NCI-H1694 treated with DMSO at 0.1 percent for 48 hours (cell line): ENCODE results near the gene RIPOR1.
A peak's percentile ranks its signal among the peaks of the same experiment; 100 is the strongest.
"Not testable (repeated sequence)": the region's sequence is repeated elsewhere in the genome, so short reads cannot be mapped to it uniquely, and the experiment has no call there.

Experiments used
- DNase-seq: peaks from one replicate; lab custom pipeline; 2025; lab: John Stamatoyannopoulos, UW

The RIPOR1 gene

GRCh38 chr16:67528222-67528869 lies at the start of gene RIPOR1:
RIPOR1 (plus strand) TSS chr16:67528829; CDS start chr16:67538447, 9,618 bp downstream.
- DNase-seq = no peak

- peak; percentile 91 for DNase-seq
Observed at GRCh38 chr16:67480833-67481560, 47.6 kb upstream of the RIPOR1 start, which contains the start of gene ATP6V0D1. ATP6V0D1 (minus strand) TSS chr16:67481157; CDS start chr16:67481086, 71 bp downstream.

DNA sequence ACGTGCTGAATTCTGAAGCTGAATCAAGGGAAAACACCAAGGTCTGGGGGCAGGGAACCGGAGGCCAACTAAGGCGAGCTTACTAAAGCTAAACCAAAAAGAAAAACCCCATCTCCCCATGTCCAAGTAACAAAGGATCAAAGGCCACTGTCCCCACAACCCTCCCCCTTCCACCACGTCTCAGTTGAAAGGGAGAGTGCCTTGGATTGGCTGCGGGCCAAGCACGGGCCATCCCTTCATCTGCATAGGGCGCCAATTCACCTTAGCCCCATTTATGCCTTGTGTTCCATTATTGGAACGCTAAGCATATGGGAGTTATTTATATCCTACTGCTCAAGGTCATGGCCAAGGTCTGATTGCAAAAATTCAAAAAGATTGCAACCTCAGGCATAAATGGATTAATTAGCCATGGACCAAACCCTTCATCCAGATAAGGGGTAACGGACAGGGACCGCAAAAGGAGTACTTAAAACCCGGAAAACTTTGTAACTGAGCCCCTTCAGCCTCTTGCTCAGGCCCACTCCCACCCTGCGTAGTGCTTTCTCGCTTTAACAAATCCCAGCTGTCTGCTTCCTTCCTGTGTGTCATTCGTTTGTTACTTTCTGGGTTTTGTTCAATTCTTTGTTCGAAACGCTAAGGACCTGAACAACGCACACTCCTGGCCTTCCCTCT lies 46.9 kb upstream of the RIPOR1 start:
- DNase-seq = no peak

- no peak for DNase-seq
Observed at GRCh38 chr16:67482233-67482924, 46.2 kb upstream of the RIPOR1 start.

GRCh38 chr16:67483150-67483549 lies 45.5 kb upstream of the RIPOR1 start, which contains the start of gene AGRP:
AGRP (minus strand) TSS chr16:67483547; CDS start chr16:67483398, 149 bp downstream.
- DNase-seq = no peak

DNA sequence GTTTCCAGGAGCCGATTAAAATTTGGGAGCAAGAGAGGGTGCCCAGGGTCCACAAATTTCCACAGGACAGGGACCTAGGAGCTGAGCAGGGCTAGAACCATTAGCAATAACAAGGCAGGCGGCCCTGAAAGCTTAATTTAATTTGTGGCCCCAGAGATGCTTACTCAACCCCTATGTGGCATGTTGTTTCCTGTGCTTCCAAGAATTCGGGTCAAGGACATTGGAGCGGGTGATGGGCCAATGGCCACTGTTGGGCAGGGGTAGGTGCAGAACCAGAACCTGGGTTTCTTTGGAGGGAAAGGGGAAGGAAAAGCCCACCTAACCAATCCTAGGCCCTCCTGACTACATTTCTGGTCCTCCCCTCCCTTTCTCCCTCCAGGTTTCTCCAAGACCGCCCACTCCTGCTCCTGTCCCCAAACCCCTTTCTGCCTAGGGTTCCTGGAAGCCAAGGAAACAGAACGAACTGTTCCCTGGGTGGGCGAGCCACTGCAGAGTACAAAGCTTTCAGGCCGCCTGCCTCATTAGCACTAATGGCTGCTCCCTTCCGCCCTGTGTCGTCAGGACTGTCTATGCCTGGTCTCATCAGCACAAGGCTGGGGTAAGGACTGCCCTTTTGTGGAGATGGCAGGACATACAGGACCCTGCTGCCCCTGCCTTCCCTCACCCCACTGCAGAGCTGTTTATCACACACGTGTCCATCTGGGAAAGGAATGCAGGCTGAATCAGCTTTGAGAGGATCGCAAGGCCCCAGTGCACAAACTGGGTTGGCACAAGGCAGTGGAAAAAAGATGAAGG lies 44.7 kb upstream of the RIPOR1 start:
- DNase-seq = no peak

GRCh38 chr16:67486805-67487204 lies 41.8 kb upstream of the RIPOR1 start:
- no peak for DNase-seq

GRCh38 chr16:67487561-67487960 lies 41.1 kb upstream of the RIPOR1 start:
- not testable (repeated sequence) for DNase-seq

DNA sequence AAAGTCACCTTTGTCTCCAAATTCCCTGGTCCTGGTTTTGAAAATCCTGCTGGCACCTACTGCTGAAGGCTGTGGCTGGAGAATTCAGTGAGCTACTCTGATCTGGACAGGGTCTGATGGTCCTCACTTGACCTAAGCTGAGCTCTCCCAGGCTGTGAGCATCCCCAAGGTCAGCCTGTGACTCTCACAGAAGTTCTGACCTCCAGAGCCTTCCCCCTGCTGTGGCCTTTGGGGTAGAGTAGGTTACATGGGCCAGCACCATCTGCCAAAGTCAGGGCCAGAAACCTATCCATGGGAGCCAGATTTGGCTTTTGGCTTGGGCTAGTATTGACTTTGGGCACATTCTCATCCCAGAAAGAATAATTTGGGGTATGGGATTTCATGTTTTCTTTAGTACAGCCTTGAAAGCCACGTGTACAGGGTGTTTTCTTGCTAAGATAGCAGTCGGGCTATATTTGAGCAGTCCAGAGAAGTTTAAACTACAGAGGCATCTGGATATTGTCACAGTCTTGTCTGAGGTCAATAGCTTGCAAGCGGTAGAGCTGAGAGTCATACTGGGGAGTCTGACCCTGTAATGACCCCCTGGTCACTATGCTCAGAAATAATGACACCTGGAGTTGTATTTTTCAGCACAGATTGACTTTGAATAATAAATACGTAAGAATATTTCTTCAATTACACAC lies 39.1 kb upstream of the RIPOR1 start:
- DNase-seq = no peak

DNA sequence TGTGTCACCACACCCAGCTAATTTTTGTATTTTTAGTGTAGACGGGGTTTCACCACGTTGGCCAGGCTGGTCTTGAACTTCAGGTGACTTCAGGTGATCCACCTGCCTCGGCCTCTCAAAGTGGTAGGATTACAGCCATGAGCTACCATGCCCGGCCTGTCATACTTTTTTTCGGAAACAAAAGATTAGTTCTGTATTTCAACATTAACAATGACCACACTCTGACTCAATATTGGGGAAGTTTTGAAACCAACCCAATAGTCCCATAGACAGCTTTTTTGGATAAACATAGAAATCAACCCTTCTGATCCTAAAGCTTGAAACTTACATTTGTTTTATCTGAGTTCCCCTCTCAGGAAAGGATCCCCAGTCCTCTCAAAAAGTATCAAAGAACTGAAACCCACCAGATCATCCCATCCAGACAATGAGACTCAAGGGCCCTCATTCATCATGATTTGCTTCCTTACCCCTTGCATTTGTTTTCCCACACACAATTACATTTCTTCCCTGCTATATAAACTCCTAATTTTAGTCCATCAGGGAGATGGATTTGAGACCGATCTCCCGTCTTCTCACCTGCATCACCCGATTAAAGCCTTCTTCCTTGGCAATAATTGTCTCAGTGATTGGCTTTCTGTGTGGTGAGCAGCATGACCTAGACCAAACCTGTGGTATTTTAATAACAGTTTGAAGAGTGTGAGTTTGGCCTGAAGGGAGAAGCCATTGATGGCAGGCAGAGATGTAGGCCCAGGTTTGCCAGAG lies 38.1 kb upstream of the RIPOR1 start:
- DNase-seq = no peak

DNA sequence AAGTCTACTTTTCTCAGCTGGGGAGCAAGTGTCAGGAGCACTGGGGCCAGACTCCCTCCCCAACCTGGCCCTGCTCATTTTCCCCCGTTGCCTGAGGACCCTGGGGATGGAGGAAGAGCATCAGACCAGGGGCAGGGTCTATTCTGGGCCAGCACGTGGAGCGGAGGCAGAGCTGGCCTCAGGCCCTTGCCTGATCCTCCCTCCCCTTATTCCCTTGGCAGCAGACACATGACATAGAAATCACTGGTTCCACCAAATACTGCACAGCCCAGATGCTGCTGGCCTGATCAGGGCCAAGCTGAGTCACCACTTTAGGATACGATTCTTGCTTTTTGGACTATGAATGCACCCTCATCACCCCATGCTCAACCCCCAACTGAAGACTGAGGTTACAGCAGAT lies 29.5 kb upstream of the RIPOR1 start:
- DNase-seq = no peak

DNA sequence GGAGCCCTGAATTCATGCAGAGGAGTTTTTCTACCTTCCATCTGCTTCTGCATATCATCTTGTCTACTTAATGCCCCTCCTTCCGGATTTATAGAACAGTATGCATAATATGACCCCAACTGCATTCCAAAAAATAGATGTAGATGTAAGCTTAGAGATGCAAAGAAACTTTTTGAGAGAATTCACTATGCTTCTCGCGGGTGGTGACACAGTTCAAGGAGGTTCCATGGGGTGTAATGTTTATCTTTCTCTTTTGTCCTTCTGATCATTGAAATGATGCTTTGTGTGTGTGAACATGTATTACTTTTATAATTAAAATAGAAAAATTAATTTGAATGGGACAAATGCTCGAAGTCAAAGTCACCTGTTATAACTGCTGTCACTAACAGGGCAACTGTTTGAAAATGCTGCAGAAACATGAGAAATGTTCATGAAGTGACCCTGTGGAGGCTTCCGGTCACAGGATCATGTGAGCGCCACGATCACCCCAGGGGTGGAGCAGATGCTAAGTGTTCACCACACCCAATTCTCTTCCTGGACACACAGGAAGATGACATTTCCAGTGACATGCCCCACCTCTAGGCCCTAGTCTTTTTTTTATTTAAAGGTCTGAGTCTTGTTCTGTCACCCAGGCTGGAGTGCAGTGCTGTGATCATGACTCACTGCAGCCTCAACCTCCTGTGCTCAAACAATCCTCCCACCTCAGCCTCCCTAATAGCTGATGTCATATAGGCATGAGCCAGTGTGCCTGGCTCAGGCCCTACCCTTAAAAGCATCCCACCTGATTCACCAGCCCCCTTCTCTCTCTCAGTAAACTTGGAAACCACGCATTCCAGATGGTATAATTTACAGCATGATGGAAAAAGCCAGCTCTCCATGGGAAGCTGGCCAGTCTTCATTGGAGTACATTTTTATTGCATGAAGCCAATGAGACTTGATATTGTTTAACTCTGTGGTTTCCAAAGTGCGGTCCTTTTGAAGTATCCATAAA lies 24.3 kb upstream of the RIPOR1 start:
- no peak for DNase-seq

DNA sequence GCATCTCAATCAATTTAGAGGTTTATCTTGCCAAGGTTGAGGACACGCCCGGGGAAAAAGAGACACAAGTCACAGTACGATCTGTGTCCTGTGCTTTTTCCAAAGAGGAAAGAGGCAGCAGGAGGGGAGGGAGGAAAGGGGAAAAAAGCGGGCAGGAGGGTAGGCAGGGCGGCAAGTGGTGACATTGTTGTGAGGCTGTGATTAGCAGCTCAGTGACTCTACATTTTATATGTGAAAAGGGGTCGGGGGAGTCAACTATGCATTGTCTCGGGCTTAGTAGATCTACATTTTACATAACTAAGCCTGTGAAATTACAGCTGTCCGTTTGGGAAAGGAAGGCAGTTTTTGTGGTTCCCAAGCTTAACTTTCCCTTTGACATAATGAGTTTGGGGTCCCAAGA lies 22.2 kb upstream of the RIPOR1 start:
- DNase-seq = no peak

DNA sequence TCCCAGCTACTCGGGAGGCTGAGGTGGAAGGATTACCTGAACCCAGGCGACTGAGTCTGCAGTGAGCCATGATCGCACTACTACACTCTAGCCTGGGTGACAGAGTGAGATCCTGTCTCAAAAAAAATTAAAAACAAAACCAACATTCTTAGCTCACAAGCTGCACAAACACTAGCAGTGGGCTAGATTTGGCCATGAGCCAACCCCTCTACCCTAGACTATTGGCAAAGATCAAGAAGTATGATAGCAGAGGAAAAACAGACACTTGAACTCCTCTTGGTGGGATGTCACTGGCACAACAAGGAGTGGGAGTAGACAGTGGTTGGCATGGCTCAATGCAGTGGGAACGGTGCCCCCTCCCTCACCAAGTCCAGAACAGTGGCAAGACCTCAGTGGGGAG lies 19.6 kb upstream of the RIPOR1 start:
- DNase-seq = no peak

DNA sequence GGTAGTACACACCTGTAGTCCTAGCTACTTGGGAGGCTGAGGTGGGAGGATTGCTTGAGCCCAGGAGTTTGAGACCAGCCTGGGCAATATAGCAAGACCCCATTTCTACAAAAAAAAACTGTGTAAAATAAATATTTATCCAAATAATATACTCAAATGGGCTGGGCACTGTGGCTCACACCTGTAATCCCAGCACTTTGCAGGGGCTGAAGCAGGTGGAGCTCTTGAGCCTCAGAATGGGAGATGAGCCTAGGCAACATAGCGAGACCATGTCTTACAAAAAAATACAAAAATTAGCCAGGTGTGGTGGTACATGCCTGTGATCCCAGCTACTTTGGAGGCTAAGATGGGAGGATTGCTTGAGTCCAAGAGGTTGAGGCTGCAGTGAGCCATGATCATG lies 14.7 kb upstream of the RIPOR1 start:
- not testable (repeated sequence) for DNase-seq

DNA sequence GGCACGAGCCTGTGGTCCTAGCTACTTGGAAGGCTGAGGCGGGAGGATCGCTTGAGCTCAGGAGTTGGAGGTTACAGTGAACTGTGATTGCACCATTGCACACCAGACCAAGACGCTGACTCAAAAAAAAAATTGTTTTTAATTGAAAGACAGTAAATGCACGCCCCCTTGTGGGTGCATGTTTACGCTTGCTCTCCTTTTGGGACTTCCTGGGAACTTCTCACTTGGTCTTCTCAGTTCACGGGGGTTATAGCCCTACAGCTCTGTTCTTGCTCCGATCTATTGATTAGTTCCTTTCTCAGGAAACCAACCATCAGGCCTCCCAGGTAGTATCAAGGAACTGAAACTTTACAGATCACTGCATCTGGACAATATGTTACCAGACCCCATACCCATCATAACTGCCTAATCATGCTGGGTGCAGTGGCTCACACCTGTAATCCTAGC lies 14.2 kb upstream of the RIPOR1 start:
- peak; percentile 65 for DNase-seq

DNA sequence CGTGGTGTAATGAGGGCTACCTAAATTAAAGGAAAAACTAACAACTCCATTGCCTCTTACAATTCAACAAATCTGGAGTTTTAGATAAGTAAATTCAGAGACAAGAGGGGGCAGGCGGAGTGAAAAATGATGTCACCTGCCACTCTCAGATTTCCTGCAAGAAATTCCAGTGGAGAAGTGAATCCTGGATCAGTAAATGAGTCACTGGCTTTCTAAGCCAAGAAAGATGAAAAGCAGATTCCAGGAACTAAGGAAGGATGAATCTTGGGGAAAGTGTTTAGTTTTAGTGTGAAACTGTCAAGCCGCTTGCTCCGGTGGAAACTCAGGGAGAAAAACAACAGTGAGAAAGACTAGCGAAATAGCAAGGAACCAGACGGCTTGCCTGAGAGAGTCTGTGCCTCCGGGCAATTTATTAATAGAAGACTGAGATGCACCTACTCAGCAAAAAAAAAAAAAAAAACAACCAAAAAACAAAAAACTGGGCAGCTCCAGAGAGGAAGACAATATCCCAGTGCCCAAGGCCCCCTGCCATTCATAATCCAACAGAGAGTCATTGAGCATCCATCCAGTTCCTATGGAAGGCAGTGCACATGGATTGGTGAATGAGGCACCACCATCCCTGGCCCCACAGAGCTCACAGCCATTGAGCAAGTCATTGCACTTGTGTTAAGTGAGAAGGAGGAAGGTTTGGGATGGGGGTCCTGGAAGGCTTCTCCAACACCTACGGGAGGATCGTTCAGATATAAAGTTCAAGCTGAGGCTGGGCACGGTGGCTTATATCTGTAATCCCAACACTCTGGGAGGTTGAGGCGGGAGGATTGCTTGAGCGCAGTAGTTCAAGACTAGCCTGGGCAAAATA lies 12.1 kb upstream of the RIPOR1 start:
- no peak for DNase-seq

- no peak for DNase-seq
Observed at GRCh38 chr16:67517155-67517445, 11.5 kb upstream of the RIPOR1 start.
